IMR-90 (cell line): Measurements from ENCODE around the gene GNAS-AS1. TPM values are rescaled to one million over a fixed set of nuclear protein-coding genes. Genes with fewer than 3 reads are reported as not detected.

Source experiments
- ATAC-seq: fragments of 200-7000 bp; cut with Tn5 transposase; 2 replicates; pipeline ENCODE4 v1.9.1; 2020; ENCODE audit warnings: low read depth, mild to moderate bottlenecking, moderate library complexity
- BruUV-seq: library from RNA; stranded (reverse); fragments of 400-500 nt; replicated peaks from 2 replicates; lab custom pipeline; 2021; lab: Mats Ljungman, UMichigan
- CTCF ChIA-PET: fragments of 300-600 bp; formaldehyde crosslinking; extraction: SDS; loops from one replicate; lab custom pipeline; 2021; ENCODE audit warnings: antibody characterized with exemption; lab: Yijun Ruan, JAX
- POLR2A ChIA-PET: fragments of 300-600 bp; sonication (Branson Sonifier 250); formaldehyde crosslinking; loops from one replicate; lab custom pipeline; 2022; ENCODE audit warnings: antibody characterized with exemption; ENCODE audit not compliant: unreplicated experiment; lab: Charles Lee
- DNase-seq: peaks from one replicate; pipeline ENCODE4 v3.0.0; 2013
- H2AFZ ChIP-seq: replicated peaks from 2 replicates; pipeline ENCODE3; 2013; ENCODE audit warnings: low read length, mild to moderate bottlenecking; ENCODE audit not compliant: poor library complexity
- H2AK5ac ChIP-seq: 2 replicates; pipeline ENCODE4 v1.6.1; 2013; ENCODE audit warnings: low read depth, low read length, inconsistent platforms
- H2AK9ac ChIP-seq: replicated peaks from 2 replicates; pipeline ENCODE3; 2013; ENCODE audit warnings: mild to moderate bottlenecking, low read depth, low read length, moderate library complexity; ENCODE audit not compliant: poor library complexity
- H2BK120ac ChIP-seq: 2 replicates; pipeline ENCODE4 v1.6.1; 2013; ENCODE audit warnings: low read depth, low read length, inconsistent platforms
- H2BK15ac ChIP-seq: 3 replicates; pipeline ENCODE4 v1.6.1; 2013; ENCODE audit warnings: low read depth, low read length, inconsistent platforms
- H2BK20ac ChIP-seq: 2 replicates; pipeline ENCODE4 v1.6.1; 2013; ENCODE audit warnings: low read depth, mild to moderate bottlenecking, inconsistent platforms, low read length, moderate library complexity
- H2BK5ac ChIP-seq: 2 replicates; pipeline ENCODE4 v1.6.1; 2013; ENCODE audit warnings: mild to moderate bottlenecking, low read depth, low read length, inconsistent platforms; ENCODE audit not compliant: poor library complexity, severe bottlenecking
- H3K14ac ChIP-seq: replicated peaks from 2 replicates; pipeline ENCODE4 v1.6.1; 2013; ENCODE audit warnings: low read depth, low read length, inconsistent platforms
- H3K18ac ChIP-seq: 2 replicates; pipeline ENCODE4 v1.6.1; 2013; ENCODE audit warnings: low read depth, low read length, control low read depth
- H3K23ac ChIP-seq: 2 replicates; pipeline ENCODE4 v1.6.1; 2013; ENCODE audit warnings: low read depth, low read length, inconsistent platforms
- H3K27ac ChIP-seq: 2 replicates; pipeline ENCODE4 v1.5.1; 2013; ENCODE audit warnings: mild to moderate bottlenecking, control low read depth, low read length; ENCODE audit not compliant: insufficient read depth
- H3K27me3 ChIP-seq: 2 replicates; pipeline ENCODE4 v1.6.1; 2013; ENCODE audit warnings: low read length; ENCODE audit not compliant: control insufficient read depth, insufficient read depth
- H3K36me3 ChIP-seq: 2 replicates; pipeline ENCODE4 v1.6.1; 2013; ENCODE audit warnings: low read length, mixed read lengths; ENCODE audit not compliant: control insufficient read depth, insufficient read depth
- H3K4ac ChIP-seq: 2 replicates; pipeline ENCODE4 v1.6.1; 2013; ENCODE audit warnings: low read depth, low read length, inconsistent platforms
- H3K4me1 ChIP-seq: 2 replicates; pipeline ENCODE4 v1.6.1; 2013; ENCODE audit warnings: low read length, mixed read lengths; ENCODE audit not compliant: control insufficient read depth, insufficient read depth
- H3K4me2 ChIP-seq: 2 replicates; pipeline ENCODE4 v1.6.1; 2013; ENCODE audit warnings: low read depth, mild to moderate bottlenecking, control low read depth, low read length, moderate library complexity
- H3K4me3 ChIP-seq: 2 replicates; pipeline ENCODE4 v1.5.1; 2013; ENCODE audit warnings: low read depth, mild to moderate bottlenecking, control low read depth, low read length, moderate library complexity; ENCODE audit not compliant: insufficient read depth
- H3K56ac ChIP-seq: 2 replicates; pipeline ENCODE4 v1.6.1; 2013; ENCODE audit warnings: low read length, inconsistent platforms; ENCODE audit not compliant: insufficient read depth; ENCODE audit errors: extremely low read depth
- H3K79me1 ChIP-seq, 2 experiments: 2 replicates each; pipeline ENCODE4 v1.6.1; 2013; ENCODE audit warnings: low read length in 2 of 2, inconsistent platforms in 1 of 2, low read depth in 1 of 2
- H3K9ac ChIP-seq: 2 replicates; pipeline ENCODE4 v1.6.1; 2013; ENCODE audit warnings: low read depth, low read length, control low read depth
- H3K9me1 ChIP-seq: 2 replicates; pipeline ENCODE4 v1.6.1; 2013; ENCODE audit warnings: low read length, inconsistent platforms; ENCODE audit not compliant: insufficient read depth
- H3K9me3 ChIP-seq: 2 replicates; pipeline ENCODE4 v1.6.1; 2013; ENCODE audit warnings: low read length; ENCODE audit not compliant: control insufficient read depth, insufficient read depth
- H4K20me1 ChIP-seq: 2 replicates; pipeline ENCODE4 v1.6.1; 2013; ENCODE audit warnings: low read length, inconsistent platforms; ENCODE audit not compliant: insufficient read depth
- H4K5ac ChIP-seq: 2 replicates; pipeline ENCODE4 v1.6.1; 2013; ENCODE audit warnings: mild to moderate bottlenecking, low read depth, low read length, control low read depth
- H4K8ac ChIP-seq, 2 experiments: 2 replicates each; pipeline ENCODE4 v1.6.1; 2013; ENCODE audit warnings: low read depth in 2 of 2, low read length in 2 of 2, control low read depth in 1 of 2, inconsistent platforms in 1 of 2
- H4K91ac ChIP-seq: 2 replicates; pipeline ENCODE4 v1.6.1; 2013; ENCODE audit warnings: low read depth, low read length, inconsistent platforms; ENCODE audit not compliant: insufficient read depth
- CEBPB ChIP-seq: IDR thresholded peaks from 2 replicates; pipeline ENCODE4 v1.6.1; 2012; ENCODE audit warnings: low read depth, low read length, improper control_type of control experiment
- RAD21 ChIP-seq: IDR thresholded peaks from 2 replicates; pipeline ENCODE4 v1.6.1; 2012; ENCODE audit warnings: low read length, improper control_type of control experiment
- SMC3 ChIP-seq: fragments of 150-350 bp; IDR thresholded peaks from 2 replicates; pipeline ENCODE4 v1.6.1; 2016; ENCODE audit warnings: low read depth, mild to moderate bottlenecking, antibody characterized with exemption, low read length, moderate library complexity
- WGBS, 2 experiments: methylation state at CpG; one replicate each; pipeline versions ENCODE4 v1.1.5 to v1.1.7; 2013; ENCODE audit warnings: missing lambda C conversion rate in 2 of 2; ENCODE audit not compliant: insufficient read length in 1 of 2; ENCODE audit errors: extremely low coverage in 2 of 2; 5-methylcytosine and 5-hydroxymethylcytosine counted together
- dilution Hi-C: fragments of 300-500 bp; cut with HindIII; formaldehyde crosslinking; loops from one replicate; pipeline ENCODE4 v1.14.3; 2018; ENCODE audit warnings: low sequenced_read_pairs; ENCODE audit not compliant: unreplicated experiment
- in situ Hi-C: fragments of 300-500 bp; cut with MboI; formaldehyde crosslinking; loops from 3 replicates; pipeline ENCODE4 v1.14.3; 2019; ENCODE audit warnings: low sequenced_read_pairs, inconsistent platforms, mixed read lengths
- intact Hi-C: fragments of 100-400 bp; cut with micrococcal nuclease; formaldehyde crosslinking; loops from 2 replicates; pipeline ENCODE4 v1.10.0; 2022
- polyA plus RNA-seq, 3 experiments: library from polyadenylated mRNA; depleted of rRNA; stranded (reverse); fragments of >200 nt; gene quantifications; 2 replicates each; pipeline ENCODE4 v1.2.3, GENCODE V29; 2012; ENCODE audit warnings: low replicate concordance in 1 of 3
- total RNA-seq: library from RNA; depleted of rRNA; stranded (reverse); fragments of >200 nt; gene quantifications from 2 replicates; pipeline ENCODE4 v1.2.3, GENCODE V29; 2012
- TF ChIP-seq, protein P1 (sequence below): conservative IDR thresholded peaks from 2 replicates; pipeline ENCODE4 v1.5.1; 2012; ENCODE audit warnings: mild to moderate bottlenecking, low read depth, low read length, improper control_type of control experiment
- TF ChIP-seq, protein P2 (sequence below): fragments of 150-350 bp; IDR thresholded peaks from 2 replicates; pipeline ENCODE4 v1.6.1; 2017; ENCODE audit warnings: mild to moderate bottlenecking, antibody characterized with exemption, low read length, low read depth

GNAS-AS1 gene
- total and polyA plus RNA-seq, 2 of the 4 experiments (the other 2 are of a cell fraction): 0.54 to 0.60 TPM

DNA sequence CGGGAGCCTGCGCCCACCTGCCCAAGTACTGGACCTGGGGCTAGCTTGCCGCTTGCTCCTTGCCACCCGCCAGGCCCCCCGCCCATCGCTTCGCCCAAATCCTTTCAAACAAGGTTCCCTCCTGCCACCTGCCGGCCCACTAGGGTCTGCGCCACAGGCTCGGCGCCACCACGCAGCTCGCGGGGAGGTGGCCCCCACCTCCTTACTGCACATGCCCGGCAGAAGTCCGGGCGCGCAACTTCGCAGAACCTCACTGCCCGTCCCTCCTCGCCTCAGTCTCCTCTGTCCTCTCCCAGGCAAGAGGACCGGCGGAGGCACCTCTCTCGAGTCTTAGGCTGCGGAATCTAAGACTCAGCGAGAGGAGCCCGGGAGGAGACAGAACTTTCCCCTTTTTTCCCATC is 11.2 kb downstream of the GNAS-AS1 start:
- no TSS peak for BruUV-seq
- no peak overlapping the region for H2BK20ac ChIP-seq
- no peak overlapping the region for H3K23ac ChIP-seq
- no peak overlapping the region for H3K9ac ChIP-seq
- intact Hi-C loops: loop anchor here (10.0 kb wide), 1 partner anchor 605 kb away; no protein-coding TSS in a partner anchor
- no peaks in the 10 kb centered on the region; the same call in 1 of the 2 replicates for H3K9me1 ChIP-seq
- H2BK5ac ChIP-seq: no peak overlapping the region
- peaks cover 2% of the 10 kb centered on the region; the same call in 1 of the 2 replicates for H3K36me3 ChIP-seq
- DNase-seq: peak; percentile 24
- ChIA-PET CTCF (interaction anchor here (1.0 to 1.5 kb wide), 3 partner anchors 8 to 358 kb away, joined by 3 to 4 read pairs (median 3); no protein-coding TSS in a partner anchor), POLR2A (no interaction called here)
- 41% methylated on average over 10 of the region's 27 CpGs; no CpG with 5 or more reads in 1 of the 2 experiments for WGBS, 2 experiments
- H3K4ac ChIP-seq: no peak overlapping the region
- H3K56ac ChIP-seq: no peak overlapping the region
- no peak overlapping the region for H4K8ac ChIP-seq
- no peak overlapping the region for H2BK15ac ChIP-seq
- H3K79me1 ChIP-seq: no peaks in the 10 kb centered on the region
- dilution Hi-C loops: no loop called here
- H3K27ac ChIP-seq: no peak overlapping the region
- H2AK5ac ChIP-seq: no peak overlapping the region
- no peak overlapping the region for H3K14ac ChIP-seq
- H2AFZ ChIP-seq: peak overlapping the region; percentile 33
- H4K5ac ChIP-seq: no peak overlapping the region
- H2AK9ac ChIP-seq: no peak overlapping the region
- no peak overlapping the region; the same call in 1 of the 2 replicates for H3K4me3 ChIP-seq
- H3K4me1 ChIP-seq: no peaks in the 10 kb centered on the region; the same call in 1 of the 2 replicates
- H3K4me2 ChIP-seq: peak overlapping the region; percentile 64
- no peaks in the 10 kb centered on the region for H3K9me3 ChIP-seq
- peaks cover 51% of the 10 kb centered on the region for H3K27me3 ChIP-seq
- H3K18ac ChIP-seq: no peak overlapping the region
- TF ChIP-seq CEBPB: no peak
- TF ChIP-seq, protein P1, sequence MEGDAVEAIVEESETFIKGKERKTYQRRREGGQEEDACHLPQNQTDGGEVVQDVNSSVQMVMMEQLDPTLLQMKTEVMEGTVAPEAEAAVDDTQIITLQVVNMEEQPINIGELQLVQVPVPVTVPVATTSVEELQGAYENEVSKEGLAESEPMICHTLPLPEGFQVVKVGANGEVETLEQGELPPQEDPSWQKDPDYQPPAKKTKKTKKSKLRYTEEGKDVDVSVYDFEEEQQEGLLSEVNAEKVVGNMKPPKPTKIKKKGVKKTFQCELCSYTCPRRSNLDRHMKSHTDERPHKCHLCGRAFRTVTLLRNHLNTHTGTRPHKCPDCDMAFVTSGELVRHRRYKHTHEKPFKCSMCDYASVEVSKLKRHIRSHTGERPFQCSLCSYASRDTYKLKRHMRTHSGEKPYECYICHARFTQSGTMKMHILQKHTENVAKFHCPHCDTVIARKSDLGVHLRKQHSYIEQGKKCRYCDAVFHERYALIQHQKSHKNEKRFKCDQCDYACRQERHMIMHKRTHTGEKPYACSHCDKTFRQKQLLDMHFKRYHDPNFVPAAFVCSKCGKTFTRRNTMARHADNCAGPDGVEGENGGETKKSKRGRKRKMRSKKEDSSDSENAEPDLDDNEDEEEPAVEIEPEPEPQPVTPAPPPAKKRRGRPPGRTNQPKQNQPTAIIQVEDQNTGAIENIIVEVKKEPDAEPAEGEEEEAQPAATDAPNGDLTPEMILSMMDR: peak; percentile 31; the same call in 1 of the 2 replicates
- TF ChIP-seq SMC3: peak; percentile 36; the same call in 1 of the 2 replicates
- TF ChIP-seq RAD21: peak; percentile 38
- TF ChIP-seq, protein P2, sequence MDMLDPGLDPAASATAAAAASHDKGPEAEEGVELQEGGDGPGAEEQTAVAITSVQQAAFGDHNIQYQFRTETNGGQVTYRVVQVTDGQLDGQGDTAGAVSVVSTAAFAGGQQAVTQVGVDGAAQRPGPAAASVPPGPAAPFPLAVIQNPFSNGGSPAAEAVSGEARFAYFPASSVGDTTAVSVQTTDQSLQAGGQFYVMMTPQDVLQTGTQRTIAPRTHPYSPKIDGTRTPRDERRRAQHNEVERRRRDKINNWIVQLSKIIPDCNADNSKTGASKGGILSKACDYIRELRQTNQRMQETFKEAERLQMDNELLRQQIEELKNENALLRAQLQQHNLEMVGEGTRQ: no peak
- no peak overlapping the region for H2BK120ac ChIP-seq
- in situ Hi-C loops: no loop called here
- no peak overlapping the region for H4K91ac ChIP-seq
- H4K20me1 ChIP-seq: no peaks in the 10 kb centered on the region
- ATAC-seq: peak; percentile 68
